HG03135 (cell line): ENCODE measurements around the gene DLX2.

Experiments used
- ATAC-seq: cut with Tn5 transposase; IDR thresholded peaks from one replicate; pipeline ENCODE4 v1.9.1; 2021; ENCODE audit warnings: mild to moderate bottlenecking, moderate library complexity; ENCODE audit not compliant: unreplicated experiment

Gene DLX2

DNA sequence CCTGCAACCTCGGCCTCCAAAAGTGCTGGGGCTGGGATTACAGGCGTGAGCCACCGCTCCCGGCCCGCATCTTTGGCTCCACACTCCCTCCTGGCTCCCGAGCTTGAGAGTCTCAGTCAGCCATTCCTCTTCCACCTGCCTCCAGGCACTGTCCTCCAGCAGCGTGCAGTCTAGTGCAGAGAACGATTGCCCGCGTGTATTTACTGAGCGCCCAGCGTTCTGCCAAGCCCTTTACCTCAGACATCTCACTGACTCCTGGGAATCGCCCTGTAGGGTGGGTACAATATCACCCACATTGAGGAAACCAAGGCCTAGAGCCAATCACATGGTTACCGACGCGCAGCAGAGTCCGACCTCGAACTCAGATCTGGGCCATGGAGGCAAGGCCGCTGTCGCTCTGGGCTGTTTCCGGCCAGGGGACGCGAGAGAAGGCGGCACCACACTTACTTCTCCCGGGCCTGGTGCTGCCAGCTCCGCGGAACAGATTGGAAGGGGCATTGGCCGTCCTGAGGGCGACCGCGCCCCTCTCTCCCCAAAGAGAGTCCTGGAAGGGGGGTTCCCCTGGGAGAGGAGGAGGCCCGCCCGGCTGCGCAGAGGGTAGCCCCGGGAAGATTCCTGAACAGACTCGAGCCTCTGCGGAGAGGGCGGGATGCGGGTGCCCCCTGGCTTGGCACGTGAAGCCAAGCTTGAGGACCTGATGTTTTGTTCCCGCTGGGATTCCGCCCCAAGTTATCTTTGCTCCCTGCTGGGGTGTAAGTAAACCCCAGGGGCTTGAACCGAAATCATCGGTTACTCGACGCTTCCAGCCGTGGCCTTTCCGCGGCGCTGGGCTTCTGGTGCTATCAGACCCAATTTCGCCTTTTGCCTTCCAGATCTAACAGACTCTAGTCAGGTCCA is 5.2 kb upstream of the DLX2 start:
- ATAC-seq: no peak

DNA sequence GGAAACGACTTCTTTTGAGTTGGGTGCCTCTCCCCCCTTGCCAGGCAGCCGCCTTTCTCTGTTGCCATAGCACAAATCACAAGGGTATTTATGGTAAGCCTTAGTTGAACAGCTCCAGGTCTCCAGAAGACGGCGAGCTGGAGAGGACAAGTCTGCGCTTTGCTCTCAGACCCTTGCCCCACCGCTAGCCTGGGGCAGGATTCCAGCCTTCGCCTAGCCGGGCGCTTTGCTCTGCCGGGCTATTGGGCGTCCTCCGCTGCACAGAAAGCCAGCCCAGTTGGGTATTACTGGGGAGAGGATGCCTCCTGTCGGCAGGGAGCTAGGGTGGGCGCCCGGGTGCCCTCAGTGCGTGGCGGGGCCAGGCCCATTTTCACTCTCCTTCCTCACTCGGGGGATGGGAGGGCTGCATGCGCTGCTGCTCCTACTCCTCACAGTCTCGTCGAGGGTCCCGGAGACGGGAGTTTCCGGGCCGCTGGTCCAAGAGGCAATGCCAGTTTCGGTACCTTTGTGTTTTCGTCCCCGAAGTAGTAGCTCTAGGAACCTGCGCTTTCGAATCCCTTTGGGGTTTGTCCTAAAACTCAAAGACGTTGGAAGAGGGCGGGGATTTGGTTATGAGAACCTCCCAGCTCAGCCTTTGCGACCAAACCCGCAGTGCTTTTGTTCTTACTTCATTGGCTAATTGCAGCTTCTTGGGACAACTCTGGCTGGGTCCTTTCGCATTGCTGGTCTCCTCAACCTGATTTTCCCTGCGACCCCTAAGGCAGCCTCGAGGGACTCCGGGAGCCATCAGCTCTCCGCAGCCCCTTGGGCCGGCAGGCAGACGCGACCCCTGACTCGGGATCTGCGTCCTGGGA is 3.6 kb upstream of the DLX2 start:
- no peak for ATAC-seq

- no peak for ATAC-seq
These were observed 2.9 kb upstream of the DLX2 start for GRCh38 chr2:172105471-172106107.

DNA sequence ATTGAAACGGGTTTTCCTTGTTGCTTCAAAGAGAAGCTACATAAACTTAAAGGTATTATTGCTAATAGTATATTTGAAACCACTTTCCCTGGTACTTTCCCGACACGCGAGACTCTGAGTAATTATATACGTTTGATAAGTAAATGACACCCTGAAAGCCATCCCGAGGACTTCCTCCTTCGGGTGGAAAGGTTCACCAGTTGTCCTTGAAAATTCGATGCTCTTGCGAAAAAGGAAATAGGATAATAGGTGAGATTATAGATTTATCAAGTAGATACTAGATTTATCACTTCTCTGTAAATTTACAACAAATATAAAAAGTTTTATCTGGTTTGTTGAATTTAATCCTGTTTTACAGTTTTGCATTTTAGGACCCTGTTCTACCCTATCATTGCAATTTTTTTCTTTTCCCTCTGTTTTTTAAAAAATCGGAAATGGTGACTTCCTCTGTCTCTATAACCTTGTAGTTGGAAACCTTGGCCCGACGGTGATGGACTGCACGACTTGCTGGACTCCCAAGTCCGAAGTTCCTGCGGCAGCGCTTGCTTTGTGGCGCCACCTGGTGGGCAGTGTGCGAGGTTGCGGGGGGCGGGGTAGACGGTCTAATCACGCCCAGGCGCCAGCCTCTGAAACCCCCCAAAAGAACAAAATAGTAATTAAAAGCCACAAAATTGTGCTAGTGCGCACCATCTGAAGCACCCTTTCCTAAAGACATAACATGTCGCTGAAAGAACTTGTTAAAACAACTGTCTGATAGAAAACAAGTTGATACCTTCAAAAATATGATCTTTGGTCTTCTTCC is 972 bp upstream of the DLX2 start:
- no peak for ATAC-seq

DNA sequence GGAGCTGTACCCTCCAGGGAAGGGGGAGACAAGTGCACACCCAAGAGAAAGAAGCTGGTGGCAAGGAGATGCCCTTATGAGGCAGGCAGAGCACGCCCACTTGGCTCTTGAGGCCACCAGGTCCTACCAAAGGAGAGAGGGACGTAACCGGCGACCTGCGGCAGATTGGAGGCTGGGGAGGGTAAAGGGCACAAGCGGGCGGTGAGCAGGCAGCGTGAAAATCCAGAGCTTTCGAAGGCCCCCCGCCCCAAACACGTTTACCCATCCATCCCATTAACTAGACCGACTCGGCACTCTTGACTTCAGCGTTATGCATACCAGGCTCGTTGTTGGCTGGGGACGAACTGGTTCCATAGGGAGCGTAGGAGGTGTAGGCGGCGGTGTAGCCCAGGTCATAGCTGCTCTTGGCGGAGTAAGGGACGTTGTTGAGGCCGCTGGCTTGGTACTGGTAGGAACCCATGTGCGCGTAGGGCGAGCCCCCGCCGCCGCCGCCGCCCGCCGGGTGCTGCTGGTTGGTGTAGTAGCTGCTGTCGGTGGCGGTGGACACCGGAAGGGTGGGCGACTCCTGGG is 794 bp downstream of the DLX2 start:
- ATAC-seq: no peak

- ATAC-seq: no peak
These were observed 1.5 kb downstream of the DLX2 start for GRCh38 chr2:172100935-172101820.

- ATAC-seq: no peak
These were observed 2.4 kb downstream of the DLX2 start for GRCh38 chr2:172100080-172100934.

DNA sequence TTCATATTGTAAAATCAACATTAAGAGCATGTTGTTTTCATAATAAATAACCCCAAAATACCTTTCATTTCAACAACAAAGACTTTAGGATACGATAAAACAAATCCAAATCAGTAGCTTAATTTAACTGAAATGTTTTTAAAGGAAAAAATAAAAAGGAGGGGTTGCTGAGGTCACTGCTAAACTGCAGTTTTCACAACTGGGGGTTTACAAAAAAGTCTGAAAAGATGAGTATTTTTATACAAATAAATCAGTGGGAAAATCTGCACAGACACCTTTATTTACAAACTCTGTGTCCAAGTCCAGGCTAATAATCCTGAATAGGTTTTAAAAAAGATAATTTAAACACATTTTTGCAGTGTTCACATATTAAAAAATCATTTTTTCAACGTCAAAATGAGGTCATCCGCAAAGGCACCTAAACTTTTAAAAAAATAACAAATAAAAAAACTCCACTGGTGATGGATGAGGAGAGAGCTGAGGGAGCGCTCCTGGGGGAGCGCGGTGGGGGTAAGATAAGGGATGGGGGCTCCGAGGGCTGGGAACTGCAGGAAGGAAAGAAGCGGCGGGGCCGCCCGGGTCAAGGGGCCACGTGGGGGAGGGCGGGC is 3.1 kb downstream of the DLX2 start:
- ATAC-seq: no peak

DNA sequence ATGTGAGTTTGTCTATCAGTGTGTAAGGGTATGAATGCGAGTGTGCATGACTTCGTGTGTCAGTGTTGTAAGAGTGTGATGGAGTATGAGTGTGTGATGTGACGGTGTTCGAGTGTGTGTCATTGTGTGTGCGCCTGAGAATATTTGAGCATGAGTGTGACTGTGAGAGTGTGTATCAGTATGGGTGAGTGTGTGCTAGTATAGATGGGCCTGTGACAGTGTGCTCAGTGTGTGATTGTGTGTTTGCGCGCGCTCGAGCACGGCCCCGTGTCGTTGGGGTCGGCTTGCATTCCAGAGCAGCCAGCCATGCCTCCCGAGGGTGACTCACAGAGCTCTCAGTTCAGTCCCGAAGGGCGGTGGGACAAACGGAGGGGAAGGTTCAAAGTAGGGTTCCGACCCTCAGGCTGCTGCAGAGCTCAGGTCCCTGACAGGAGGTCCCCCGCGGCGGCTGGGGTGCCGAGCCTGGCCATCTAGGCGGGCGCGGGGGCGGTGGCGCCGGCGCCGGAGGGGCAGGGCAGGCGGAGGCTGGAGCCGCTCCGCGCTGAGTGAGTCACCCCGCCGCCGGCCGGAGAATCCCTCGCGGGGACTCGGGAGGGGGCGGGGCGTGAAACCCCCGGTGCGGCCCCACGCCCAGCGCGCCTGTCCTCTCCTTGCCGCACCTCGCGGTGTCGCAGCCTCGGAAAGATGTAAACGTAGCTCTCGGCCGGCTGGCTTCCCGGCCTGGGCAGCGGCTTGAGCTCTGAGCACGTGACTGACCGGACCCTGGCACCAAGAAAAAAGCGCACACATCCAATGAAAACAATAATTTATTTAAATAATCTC is 3.8 kb downstream of the DLX2 start:
- no peak for ATAC-seq

GRCh38 chr2:172098287-172098649 is 4.4 kb downstream of the DLX2 start:
- ATAC-seq: no peak

DNA sequence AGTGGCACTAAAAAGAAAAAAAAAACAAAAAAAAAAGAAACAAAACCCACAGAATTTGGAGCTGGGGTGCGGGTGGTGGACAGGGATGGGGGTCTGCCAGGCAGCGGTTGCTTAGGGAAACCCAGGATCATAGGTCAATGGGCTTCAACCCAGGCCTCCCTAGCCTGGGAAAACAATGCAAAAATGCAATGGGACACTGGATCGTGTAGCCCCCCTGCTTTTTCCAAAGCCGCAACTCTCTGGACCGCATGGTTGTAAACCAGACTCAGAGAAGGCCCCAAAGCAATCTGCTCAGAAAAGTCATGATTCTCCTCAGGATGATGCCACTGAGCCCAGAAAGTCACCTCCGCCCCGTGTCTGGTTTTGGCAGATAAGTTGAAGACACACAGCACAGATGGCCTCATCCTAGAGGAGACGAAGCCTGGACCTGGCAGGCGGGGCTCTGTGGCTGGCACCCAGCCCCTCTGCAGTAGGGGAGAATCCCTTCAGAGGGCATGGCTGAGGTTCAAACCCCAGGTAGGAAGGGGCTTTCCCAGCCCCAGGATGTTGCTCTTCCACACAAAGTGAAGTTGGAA is 5.1 kb downstream of the DLX2 start:
- ATAC-seq: no peak

- no peak for ATAC-seq
These were observed 5.8 kb downstream of the DLX2 start for GRCh38 chr2:172096626-172097547.

GRCh38 chr2:172095905-172096625 is 6.6 kb downstream of the DLX2 start:
- no peak for ATAC-seq

DNA sequence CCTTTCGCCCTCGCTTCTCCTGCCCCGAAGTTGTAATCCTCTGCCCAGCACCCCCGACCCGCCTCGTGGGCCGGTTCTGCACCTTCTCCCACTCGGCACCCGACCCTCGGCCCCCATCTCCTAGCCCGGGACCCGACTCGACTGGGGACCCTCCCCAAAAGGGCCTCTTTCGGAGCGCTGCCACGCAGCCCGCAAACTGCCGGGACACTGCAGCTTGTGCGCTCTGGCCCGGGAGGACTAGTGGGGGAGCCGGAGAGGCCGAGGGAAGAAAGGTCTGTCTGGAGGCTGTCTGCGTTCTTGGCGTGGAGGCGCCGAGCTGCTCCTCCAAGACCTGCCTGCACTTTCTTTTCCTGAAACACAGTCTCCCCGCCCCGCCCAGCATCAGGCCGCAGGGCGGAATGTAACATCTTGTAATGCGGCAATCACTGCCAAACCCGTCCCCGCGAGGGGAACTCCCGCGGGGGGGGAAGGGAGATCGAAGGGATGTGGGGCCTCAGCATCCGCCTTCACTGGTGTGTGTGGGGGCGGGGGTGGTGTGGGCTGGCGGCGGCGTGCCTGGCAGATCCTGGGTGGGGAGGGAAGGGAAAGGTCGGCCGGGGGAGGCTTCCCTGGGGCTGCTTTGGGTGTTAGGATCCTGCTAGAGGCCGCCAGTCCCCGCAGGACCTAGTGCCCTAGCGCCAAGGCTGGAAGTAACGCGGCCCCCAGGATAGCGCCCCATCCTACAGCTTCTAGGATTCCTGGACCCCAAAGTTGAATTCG is 7.4 kb downstream of the DLX2 start:
- ATAC-seq: no peak
